ENCODE data around the gene BAIAP3.
A peak's percentile ranks its signal among the peaks of the same experiment; 100 is the strongest.
"Not testable (repeated sequence)": the region's sequence is repeated elsewhere in the genome, so short reads cannot be mapped to it uniquely, and the experiment has no call there.

Gene BAIAP3

GRCh38 chr16:1293921-1294656 is 39.4 kb upstream of the BAIAP3 start:
- peaks cover 0 to 42% (median 25%) of the 10 kb centered on the region in 5 experiments for H3K27me3 ChIP-seq (replicated peaks in 2 of 5; ENCODE audit: control insufficient read depth in 4 of 5, insufficient read depth in 5 of 5, low read length in 4 of 5)
- H3K36me3 ChIP-seq (ENCODE audit: control insufficient read depth in 4 of 4, insufficient read depth in 4 of 4, low read length in 3 of 4), result no peaks in the 10 kb centered on the region
- POLR2A ChIA-PET, result interaction anchor here (0.6 kb wide), 1 partner anchor 272 kb away, joined by 7 read pairs; no protein-coding TSS in a partner anchor
- no peak overlapping the region for H3K4me3 ChIP-seq (ENCODE audit: control insufficient read depth in 1 of 7, extremely low read depth in 1 of 7, insufficient read depth in 4 of 7, low read depth in 2 of 7, low read length in 6 of 7)
- peak in 1 of 3 donors; percentile 18 for DNase-seq
- H3K4me1 ChIP-seq (ENCODE audit: control extremely low read depth in 1 of 4, control insufficient read depth in 4 of 4, insufficient read depth in 4 of 4, low read length in 3 of 4), result peaks cover 0 to 19% (median 14%) of the 10 kb centered on the region in 4 experiments
- CTCF ChIA-PET, result no interaction called here
- H3K9me3 ChIP-seq (ENCODE audit: control extremely low read depth in 1 of 5, control insufficient read depth in 4 of 5, insufficient read depth in 2 of 5, low read depth in 1 of 5, low read length in 4 of 5), result no peaks in the 10 kb centered on the region
- H3K27ac ChIP-seq (ENCODE audit: insufficient read depth in 1 of 2, low read depth in 1 of 2, low read length in 2 of 2, poor library complexity in 1 of 2, severe bottlenecking in 2 of 2), result no peak overlapping the region
- 92% methylated on average over 6 of the region's 11 CpGs for WGBS (ENCODE audit: insufficient coverage)

- peaks cover 0 to 39% (median 14%) of the 10 kb centered on the region in 5 experiments for H3K27me3 ChIP-seq (replicated peaks in 2 of 5; ENCODE audit: control insufficient read depth in 4 of 5, insufficient read depth in 5 of 5, low read length in 4 of 5)
- H3K27ac ChIP-seq (ENCODE audit: insufficient read depth in 1 of 2, low read depth in 1 of 2, low read length in 2 of 2, poor library complexity in 1 of 2, severe bottlenecking in 2 of 2), result no peak overlapping the region
- no peaks in the 10 kb centered on the region for H3K36me3 ChIP-seq (ENCODE audit: control insufficient read depth in 4 of 4, insufficient read depth in 4 of 4, low read length in 3 of 4)
- ChIA-PET CTCF (interaction anchor here (0.6 to 1.1 kb wide), 2 partner anchors 9 to 554 kb away, joined by 4 read pairs; no protein-coding TSS in a partner anchor), POLR2A (interaction anchor here (1.0 kb wide), 1 partner anchor 11 kb away, joined by 3 read pairs; no protein-coding TSS in a partner anchor)
- 89% methylated on average over 5 of the region's 5 CpGs for WGBS (ENCODE audit: insufficient coverage)
- H3K4me1 ChIP-seq (ENCODE audit: control extremely low read depth in 1 of 4, control insufficient read depth in 4 of 4, insufficient read depth in 4 of 4, low read length in 3 of 4), result peaks cover 0 to 9% (median 8%) of the 10 kb centered on the region in 4 experiments
- H3K9me3 ChIP-seq (ENCODE audit: control extremely low read depth in 1 of 5, control insufficient read depth in 4 of 5, insufficient read depth in 2 of 5, low read depth in 1 of 5, low read length in 4 of 5), result no peaks in the 10 kb centered on the region
- H3K4me3 ChIP-seq (ENCODE audit: control insufficient read depth in 1 of 7, extremely low read depth in 1 of 7, insufficient read depth in 4 of 7, low read depth in 2 of 7, low read length in 6 of 7), result no peak overlapping the region
- no peak for DNase-seq
Measured at GRCh38 chr16:1295465-1295864, 38.0 kb upstream of the BAIAP3 start.

DNA sequence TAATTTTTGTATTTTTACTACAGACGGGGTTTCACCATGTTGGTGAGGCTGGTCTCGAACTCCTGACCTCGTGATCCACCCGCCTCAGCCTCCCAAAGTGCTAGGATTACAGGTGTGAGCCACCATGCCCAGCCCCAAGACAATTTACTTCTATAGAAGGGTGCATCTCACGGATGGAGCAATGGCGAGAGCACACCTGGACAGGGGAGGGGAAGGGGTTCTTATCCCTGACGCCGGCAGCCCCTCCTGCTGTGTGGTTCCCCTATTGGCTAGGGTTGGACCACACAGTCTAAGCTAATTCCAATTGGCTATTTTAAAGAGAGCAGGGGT is 36.8 kb upstream of the BAIAP3 start:
- WGBS (ENCODE audit: insufficient coverage), result 100% methylated on average over 4 of the region's 8 CpGs
- H3K36me3 ChIP-seq (ENCODE audit: control insufficient read depth in 4 of 4, insufficient read depth in 4 of 4, low read length in 3 of 4); H3K4me3 ChIP-seq (ENCODE audit: control insufficient read depth in 1 of 7, extremely low read depth in 1 of 7, insufficient read depth in 4 of 7, low read depth in 2 of 7, low read length in 6 of 7); DNase-seq; H3K27ac ChIP-seq (ENCODE audit: insufficient read depth in 1 of 2, low read depth in 1 of 2, low read length in 2 of 2, poor library complexity in 1 of 2, severe bottlenecking in 2 of 2); H3K9me3 ChIP-seq (ENCODE audit: control extremely low read depth in 1 of 5, control insufficient read depth in 4 of 5, insufficient read depth in 2 of 5, low read depth in 1 of 5, low read length in 4 of 5); CTCF ChIA-PET: not testable (repeated sequence)
- H3K27me3 ChIP-seq (replicated peaks in 2 of 5; ENCODE audit: control insufficient read depth in 4 of 5, insufficient read depth in 5 of 5, low read length in 4 of 5), result peaks cover 0 to 27% (median 4%) of the 10 kb centered on the region in 5 experiments
- POLR2A ChIA-PET, result interaction anchor here (1.0 kb wide), 1 partner anchor 12 kb away, joined by 3 read pairs; no protein-coding TSS in a partner anchor
- peaks cover 0 to 16% (median 13%) of the 10 kb centered on the region in 4 experiments for H3K4me1 ChIP-seq (ENCODE audit: control extremely low read depth in 1 of 4, control insufficient read depth in 4 of 4, insufficient read depth in 4 of 4, low read length in 3 of 4)

DNA sequence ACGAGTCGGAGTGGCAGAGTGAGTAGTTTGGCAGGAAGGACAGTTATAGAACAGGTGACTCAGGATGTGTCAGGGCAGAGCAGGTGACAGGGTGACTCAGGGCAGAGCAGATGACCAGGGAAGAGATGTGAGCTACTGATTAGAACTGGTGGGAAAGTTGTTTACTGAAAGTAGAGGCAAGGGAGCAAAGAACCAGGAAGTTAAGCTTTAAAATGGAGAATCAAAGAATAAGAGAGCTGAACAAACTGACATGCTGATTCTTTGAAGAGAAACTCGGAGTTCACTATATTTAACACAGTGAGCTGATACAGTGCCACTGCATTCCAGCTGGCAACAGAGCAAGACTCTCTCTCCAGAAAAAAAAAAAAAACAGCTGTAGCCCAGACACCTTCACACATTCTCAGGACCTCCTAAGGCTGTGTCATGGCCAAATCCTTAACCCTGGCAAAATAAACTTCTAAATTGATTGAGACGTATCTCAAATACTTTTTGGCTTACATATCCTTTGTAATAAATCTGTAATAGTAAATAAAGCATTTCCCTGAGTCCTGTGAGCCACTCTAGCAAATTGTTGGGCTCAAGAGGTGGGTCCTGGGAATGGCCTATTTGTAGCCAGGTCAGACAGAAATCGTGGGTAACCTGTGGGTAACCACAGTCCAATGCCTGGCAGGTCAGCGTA is 36.3 kb upstream of the BAIAP3 start:
- Histone ChIP-seq H3K27me3 (replicated peaks in 2 of 5; ENCODE audit: control insufficient read depth in 4 of 5, insufficient read depth in 5 of 5, low read length in 4 of 5) (peaks cover 0 to 23% (median 0%) of the 10 kb centered on the region in 5 experiments), H3K36me3 (ENCODE audit: control insufficient read depth in 4 of 4, insufficient read depth in 4 of 4, low read length in 3 of 4) (no peaks in the 10 kb centered on the region), H3K27ac (ENCODE audit: insufficient read depth in 1 of 2, low read depth in 1 of 2, low read length in 2 of 2, poor library complexity in 1 of 2, severe bottlenecking in 2 of 2) (peak overlapping the region in 1 of 2 experiments; percentile 49), H3K4me1 (ENCODE audit: control extremely low read depth in 1 of 4, control insufficient read depth in 4 of 4, insufficient read depth in 4 of 4, low read length in 3 of 4) (peaks cover 0 to 16% (median 13%) of the 10 kb centered on the region in 4 experiments), H3K9me3 (ENCODE audit: control extremely low read depth in 1 of 5, control insufficient read depth in 4 of 5, insufficient read depth in 2 of 5, low read depth in 1 of 5, low read length in 4 of 5) (no peaks in the 10 kb centered on the region), H3K4me3 (ENCODE audit: control insufficient read depth in 1 of 7, extremely low read depth in 1 of 7, insufficient read depth in 4 of 7, low read depth in 2 of 7, low read length in 6 of 7) (no peak overlapping the region)
- POLR2A ChIA-PET, result no interaction called here
- peak in 1 of 3 donors; percentile 33 for DNase-seq
- WGBS (ENCODE audit: insufficient coverage), result 53% methylated on average over 5 of the region's 6 CpGs
- CTCF ChIA-PET, result no interaction called here

- ChIA-PET POLR2A (no interaction called here), CTCF (no interaction called here)
- 96% methylated on average over 11 of the region's 14 CpGs for WGBS (ENCODE audit: insufficient coverage)
- no peak for DNase-seq
- H3K36me3 ChIP-seq (ENCODE audit: control insufficient read depth in 4 of 4, insufficient read depth in 4 of 4, low read length in 3 of 4), result no peaks in the 10 kb centered on the region
- H3K27ac ChIP-seq (ENCODE audit: insufficient read depth in 1 of 2, low read depth in 1 of 2, low read length in 2 of 2, poor library complexity in 1 of 2, severe bottlenecking in 2 of 2), result no peak overlapping the region
- H3K9me3 ChIP-seq (ENCODE audit: control extremely low read depth in 1 of 5, control insufficient read depth in 4 of 5, insufficient read depth in 2 of 5, low read depth in 1 of 5, low read length in 4 of 5), result no peaks in the 10 kb centered on the region
- H3K27me3 ChIP-seq (replicated peaks in 2 of 5; ENCODE audit: control insufficient read depth in 4 of 5, insufficient read depth in 5 of 5, low read length in 4 of 5), result peaks cover 0 to 17% (median 0%) of the 10 kb centered on the region in 5 experiments
- peaks cover 0 to 16% (median 13%) of the 10 kb centered on the region in 4 experiments for H3K4me1 ChIP-seq (ENCODE audit: control extremely low read depth in 1 of 4, control insufficient read depth in 4 of 4, insufficient read depth in 4 of 4, low read length in 3 of 4)
- H3K4me3 ChIP-seq (ENCODE audit: control insufficient read depth in 1 of 7, extremely low read depth in 1 of 7, insufficient read depth in 4 of 7, low read depth in 2 of 7, low read length in 6 of 7), result no peak overlapping the region
Measured at GRCh38 chr16:1298406-1298805, 35.0 kb upstream of the BAIAP3 start.

GRCh38 chr16:1299012-1299867 is 34.2 kb upstream of the BAIAP3 start:
- Histone ChIP-seq H3K4me3 (ENCODE audit: control insufficient read depth in 1 of 7, extremely low read depth in 1 of 7, insufficient read depth in 4 of 7, low read depth in 2 of 7, low read length in 6 of 7) (no peak overlapping the region), H3K4me1 (ENCODE audit: control extremely low read depth in 1 of 4, control insufficient read depth in 4 of 4, insufficient read depth in 4 of 4, low read length in 3 of 4) (peaks cover 0 to 21% (median 17%) of the 10 kb centered on the region in 4 experiments), H3K36me3 (ENCODE audit: control insufficient read depth in 4 of 4, insufficient read depth in 4 of 4, low read length in 3 of 4) (no peaks in the 10 kb centered on the region), H3K27me3 (replicated peaks in 2 of 5; ENCODE audit: control insufficient read depth in 4 of 5, insufficient read depth in 5 of 5, low read length in 4 of 5) (peaks cover 0 to 13% (median 0%) of the 10 kb centered on the region in 5 experiments), H3K27ac (ENCODE audit: insufficient read depth in 1 of 2, low read depth in 1 of 2, low read length in 2 of 2, poor library complexity in 1 of 2, severe bottlenecking in 2 of 2) (peak overlapping the region in 1 of 2 experiments; percentile 50), H3K9me3 (ENCODE audit: control extremely low read depth in 1 of 5, control insufficient read depth in 4 of 5, insufficient read depth in 2 of 5, low read depth in 1 of 5, low read length in 4 of 5) (no peaks in the 10 kb centered on the region)
- 90% methylated on average over 24 of the region's 31 CpGs for WGBS (ENCODE audit: insufficient coverage)
- no peak for DNase-seq
- CTCF ChIA-PET, result interaction anchor here (1.0 to 1.4 kb wide), 2 partner anchors 9 to 39 kb away, joined by 4 to 11 read pairs; no protein-coding TSS in a partner anchor
- POLR2A ChIA-PET, result no interaction called here

All from common myeloid progenitor, CD34-positive (primary cell).